ENCODE results near the gene DGKE. TPM values are rescaled to one million over a fixed set of nuclear protein-coding genes. Genes with fewer than 3 reads are reported as not detected.

DGKE gene
- total RNA-seq, 1 donor from 2014 or later: 33.6 TPM

DNA sequence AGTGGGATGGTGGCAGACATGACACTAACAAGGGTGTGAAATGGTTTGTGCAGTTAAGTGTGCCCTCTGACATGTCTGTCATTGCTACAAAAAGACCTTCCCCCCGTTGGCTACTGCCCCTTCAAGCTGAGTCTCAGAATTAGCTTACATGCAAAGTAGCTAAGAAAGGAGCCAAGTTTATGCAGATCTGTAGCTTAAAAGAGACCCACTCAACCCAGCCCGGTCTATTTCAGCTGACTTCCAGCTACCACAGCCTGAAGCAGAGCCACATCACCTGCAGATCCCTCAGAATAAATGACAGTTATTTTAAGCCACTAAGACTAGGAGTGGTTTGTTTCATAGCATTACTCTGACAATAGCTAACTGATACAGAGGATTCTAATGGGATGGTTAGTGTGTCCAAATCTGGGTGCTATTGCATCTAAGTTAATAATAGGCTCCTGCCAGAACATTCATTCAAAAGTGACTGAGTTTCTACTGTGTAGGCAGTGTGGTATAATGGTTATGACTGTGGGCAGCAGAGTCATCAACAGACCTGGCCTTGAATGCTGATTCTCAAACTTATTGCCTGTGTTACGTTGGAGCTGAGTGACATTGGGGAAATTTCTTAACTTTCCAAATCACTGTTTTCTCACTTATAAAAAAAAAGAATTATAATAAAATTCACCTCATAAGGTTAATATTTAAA, 12.0 kb upstream of the DGKE start:
- peak; percentile 50 for DNase-seq
- no peak overlapping the region for H3K4me3 Mint-ChIP-seq
- no peak overlapping the region for H3K27ac Mint-ChIP-seq
- peaks cover 9% of the 10 kb centered on the region for H3K4me1 Mint-ChIP-seq
- peaks cover 2% of the 10 kb centered on the region for H3K36me3 Mint-ChIP-seq (ENCODE audit: low read depth)
- no peaks in the 10 kb centered on the region for H3K27me3 Mint-ChIP-seq
- intact Hi-C loops (cut with micrococcal nuclease): no loop called here
- H3K9me3 Mint-ChIP-seq: no peaks in the 10 kb centered on the region

DNA sequence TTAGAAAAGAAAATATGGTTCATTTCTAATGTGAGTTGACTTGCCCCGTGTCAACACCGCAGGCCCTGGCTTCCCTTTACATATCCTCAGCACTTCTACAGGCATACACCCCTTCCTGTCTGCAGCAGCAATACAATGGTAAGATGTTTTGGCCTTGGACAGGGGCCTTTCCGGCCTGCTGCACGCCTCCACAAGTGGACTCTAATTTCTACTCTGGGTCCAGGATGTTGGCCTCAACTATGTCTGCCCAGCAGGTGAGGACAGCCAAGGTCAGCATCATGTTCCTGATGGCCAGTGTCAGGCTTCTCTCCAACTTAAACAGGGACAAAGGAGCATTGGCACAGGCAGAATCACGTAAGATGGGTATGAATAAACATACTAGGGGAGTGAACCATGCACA, 11.2 kb upstream of the DGKE start:
- peaks cover 2% of the 10 kb centered on the region for H3K36me3 Mint-ChIP-seq (ENCODE audit: low read depth)
- H3K4me3 Mint-ChIP-seq: no peak overlapping the region
- intact Hi-C loops (cut with micrococcal nuclease): no loop called here
- H3K4me1 Mint-ChIP-seq: peaks cover 9% of the 10 kb centered on the region
- no peaks in the 10 kb centered on the region for H3K27me3 Mint-ChIP-seq
- peak; percentile 52 for DNase-seq
- no peaks in the 10 kb centered on the region for H3K9me3 Mint-ChIP-seq
- H3K27ac Mint-ChIP-seq: no peak overlapping the region

DNA sequence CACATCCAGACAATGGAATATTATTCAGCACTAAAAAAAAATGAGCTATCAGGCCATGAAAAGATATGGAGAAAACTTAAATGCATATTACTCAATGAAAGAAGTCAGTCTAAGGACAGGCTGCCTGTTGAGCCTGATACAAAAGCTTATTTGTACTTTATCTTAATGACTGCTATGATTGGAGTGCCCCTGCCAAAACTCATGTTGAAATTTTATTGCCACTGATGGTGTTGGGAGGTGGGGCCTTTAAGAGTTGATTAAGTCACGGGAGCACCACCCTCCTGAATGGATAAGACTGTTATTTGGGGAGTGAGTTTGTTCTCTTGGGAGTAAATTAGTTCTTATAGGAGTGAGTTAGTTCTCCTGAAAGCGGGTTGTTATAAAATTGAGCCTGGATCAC, 10.1 kb upstream of the DGKE start:
- no peak for DNase-seq
- Mint-ChIP-seq H3K27me3 (no peaks in the 10 kb centered on the region), H3K27ac (no peak overlapping the region), H3K4me1 (peaks cover 9% of the 10 kb centered on the region), H3K9me3 (no peaks in the 10 kb centered on the region), H3K36me3 (ENCODE audit: low read depth) (peaks cover 3% of the 10 kb centered on the region), H3K4me3 (no peak overlapping the region)
- intact Hi-C loops (cut with micrococcal nuclease): no loop called here

DNA sequence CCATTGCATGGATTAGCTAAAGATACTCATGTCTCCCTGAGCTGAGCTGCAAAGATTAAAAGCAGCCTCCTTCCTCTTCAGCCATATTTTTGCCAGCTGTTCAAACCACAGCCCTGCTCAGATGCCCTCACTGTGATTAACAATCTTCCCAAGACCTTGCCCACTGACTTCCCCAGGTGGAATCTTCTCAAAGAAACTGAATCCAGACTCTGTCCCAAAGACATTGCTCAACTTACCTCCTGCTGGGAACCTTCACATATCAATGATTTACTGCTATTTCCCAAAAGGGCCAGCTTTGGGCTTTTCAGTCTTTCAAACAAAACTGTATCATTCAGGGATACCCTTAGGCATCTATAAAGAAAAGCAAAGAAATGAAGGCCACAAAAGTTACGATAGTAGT, 9.4 kb upstream of the DGKE start:
- intact Hi-C loops (cut with micrococcal nuclease): no loop called here
- H3K36me3 Mint-ChIP-seq (ENCODE audit: low read depth): peaks cover 3% of the 10 kb centered on the region
- H3K4me1 Mint-ChIP-seq: peaks cover 8% of the 10 kb centered on the region
- no peaks in the 10 kb centered on the region for H3K27me3 Mint-ChIP-seq
- peak; percentile 38 for DNase-seq
- no peak overlapping the region for H3K27ac Mint-ChIP-seq
- no peaks in the 10 kb centered on the region for H3K9me3 Mint-ChIP-seq
- H3K4me3 Mint-ChIP-seq: no peak overlapping the region

DNA sequence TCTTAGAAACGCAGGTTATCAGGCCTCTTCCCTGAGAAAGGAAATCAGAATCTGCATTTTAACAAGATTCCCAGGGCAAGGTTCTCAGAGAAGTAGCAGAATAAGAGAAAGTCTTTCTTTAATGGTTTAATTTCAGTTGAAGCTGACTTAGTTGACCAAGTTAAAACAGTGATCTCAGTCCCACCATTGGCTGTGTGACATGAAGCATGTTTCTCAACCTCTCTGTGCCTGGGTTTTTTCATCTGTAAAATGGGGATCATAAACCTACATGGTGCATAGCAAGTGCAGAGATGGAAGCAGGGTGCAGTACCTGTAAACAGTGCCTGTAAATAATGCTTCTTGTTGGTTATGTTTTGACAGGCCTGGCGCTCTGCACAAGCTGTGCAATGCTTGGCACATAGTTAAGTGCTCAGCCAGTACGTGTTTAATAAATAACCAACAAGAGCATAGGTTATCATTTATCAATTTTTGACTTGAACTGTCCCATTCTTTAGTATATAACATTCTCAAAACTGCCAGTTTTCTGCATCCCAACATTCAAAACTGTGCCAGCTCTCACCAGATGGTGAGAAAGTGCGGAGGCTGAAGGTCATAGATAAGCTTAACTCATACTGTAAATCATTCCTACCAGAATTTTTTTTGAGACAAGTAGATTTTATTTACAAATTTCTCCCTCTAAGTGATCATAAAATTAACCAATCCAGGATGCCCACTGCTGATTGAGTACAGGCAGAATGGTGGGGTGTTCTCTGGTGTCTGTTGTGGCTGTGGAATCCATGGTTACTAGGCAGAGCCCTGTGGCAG, 7.1 kb upstream of the DGKE start:
- H3K4me1 Mint-ChIP-seq: peaks cover 14% of the 10 kb centered on the region
- no peak overlapping the region for H3K27ac Mint-ChIP-seq
- H3K27me3 Mint-ChIP-seq: no peaks in the 10 kb centered on the region
- intact Hi-C loops (cut with micrococcal nuclease): no loop called here
- peaks cover 13% of the 10 kb centered on the region for H3K36me3 Mint-ChIP-seq (ENCODE audit: low read depth)
- peak; percentile 40 for DNase-seq
- H3K4me3 Mint-ChIP-seq: no peak overlapping the region
- H3K9me3 Mint-ChIP-seq: no peaks in the 10 kb centered on the region

DNA sequence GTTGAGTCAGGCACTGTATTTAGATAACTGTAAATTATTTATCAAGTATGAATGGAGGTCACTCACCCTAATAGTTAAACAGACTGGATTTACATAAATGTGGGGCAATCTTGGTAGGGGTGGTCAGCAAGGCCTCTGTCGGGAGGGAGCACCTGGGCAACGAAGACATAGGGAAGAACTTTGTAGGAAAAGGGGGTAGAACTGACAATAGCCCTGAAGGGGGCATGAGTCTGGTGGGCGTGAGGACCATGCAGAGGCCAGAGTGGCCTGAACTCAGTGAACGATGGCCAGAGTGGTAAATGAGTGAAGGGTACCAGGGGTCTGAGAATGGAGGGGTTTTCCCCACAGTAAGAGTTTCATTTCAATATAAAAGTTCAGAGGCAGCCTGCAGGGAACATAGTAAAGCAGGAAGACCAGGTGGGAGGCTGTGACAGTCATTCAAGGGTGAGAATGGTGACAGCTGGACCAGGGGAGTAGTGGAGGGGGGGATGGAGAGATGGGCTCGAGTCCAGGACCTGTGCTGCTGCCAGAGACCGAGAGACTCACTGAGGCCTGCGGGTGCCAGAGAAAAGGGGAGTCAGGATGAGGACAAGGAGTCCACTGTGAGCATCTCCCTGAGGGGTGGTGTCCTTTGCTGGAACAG, 3.1 kb upstream of the DGKE start:
- peak; percentile 52 for DNase-seq
- peaks cover 22% of the 10 kb centered on the region for H3K36me3 Mint-ChIP-seq (ENCODE audit: low read depth)
- H3K4me1 Mint-ChIP-seq: peaks cover 29% of the 10 kb centered on the region
- H3K9me3 Mint-ChIP-seq: no peaks in the 10 kb centered on the region
- no peak overlapping the region for H3K27ac Mint-ChIP-seq
- peak overlapping the region; percentile 24 for H3K4me3 Mint-ChIP-seq
- intact Hi-C loops (cut with micrococcal nuclease): loop anchor here (5.0 kb wide), 2 partner anchors 111 to 256 kb away; partner anchors contain the start of gene AKAP1
- no peaks in the 10 kb centered on the region for H3K27me3 Mint-ChIP-seq

DNA sequence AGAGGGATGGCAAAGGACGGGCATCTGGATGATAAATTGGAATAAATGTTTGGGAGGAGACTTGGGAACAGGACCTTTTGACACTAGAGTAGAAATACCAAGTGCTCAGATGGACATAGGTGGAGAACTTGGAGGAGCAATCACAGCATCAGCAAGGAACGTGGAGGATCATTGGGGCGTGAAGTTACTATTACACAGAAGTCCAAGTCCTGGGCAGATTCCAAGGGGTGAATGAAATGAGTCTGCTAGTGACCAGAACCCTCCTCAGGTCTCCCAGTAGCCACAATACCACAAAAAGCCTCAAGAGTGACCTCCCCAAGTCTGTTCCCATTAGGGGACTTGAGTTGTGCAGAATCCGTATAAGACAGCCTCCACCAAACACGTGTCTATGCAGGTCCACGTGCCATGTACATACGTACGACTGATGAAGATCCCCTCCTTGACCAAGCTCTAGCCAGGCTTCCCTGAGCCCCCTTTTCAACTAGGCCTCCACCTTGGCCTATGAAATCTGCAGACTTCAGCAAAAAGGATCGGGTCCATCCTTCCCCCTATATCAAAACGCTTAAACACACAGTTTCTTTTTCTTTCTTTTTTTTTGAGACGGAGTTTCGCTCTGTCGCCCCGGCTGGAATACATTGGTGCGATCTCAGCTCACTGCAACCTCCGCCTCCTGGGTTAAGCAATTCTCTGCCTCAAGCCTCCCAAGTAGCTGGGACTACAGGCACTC, 2.4 kb upstream of the DGKE start:
- H3K27ac Mint-ChIP-seq: no peak overlapping the region

DNA sequence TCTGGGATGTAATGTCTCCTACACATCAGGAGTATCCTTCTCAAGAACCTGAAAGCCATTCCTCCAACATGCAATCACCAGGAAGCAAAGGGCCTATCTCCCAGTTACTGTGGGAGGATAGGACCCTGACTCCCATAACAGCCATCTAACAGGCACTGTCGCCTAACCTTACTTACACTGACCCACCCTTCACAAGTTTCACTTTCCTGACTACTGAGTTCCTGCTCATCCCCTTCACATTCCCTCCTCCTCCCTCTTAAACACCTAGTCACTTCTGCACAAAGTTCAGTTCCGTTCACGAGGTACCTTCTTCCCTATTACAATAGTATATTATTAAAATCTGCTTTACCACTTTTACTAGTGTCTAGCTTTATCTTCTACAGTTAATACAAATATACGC, 1.5 kb upstream of the DGKE start:
- intact Hi-C loops (cut with micrococcal nuclease): loop anchor here (2.0 to 5.0 kb wide), 5 partner anchors 14 to 255 kb away; partner anchors contain the start of genes AKAP1 and COIL
- H3K36me3 Mint-ChIP-seq (ENCODE audit: low read depth): peaks cover 32% of the 10 kb centered on the region
- H3K4me1 Mint-ChIP-seq: peaks cover 39% of the 10 kb centered on the region
- peak overlapping the region; percentile 98 for H3K4me3 Mint-ChIP-seq
- H3K9me3 Mint-ChIP-seq: no peaks in the 10 kb centered on the region
- no peaks in the 10 kb centered on the region for H3K27me3 Mint-ChIP-seq
- peak; percentile 59 for DNase-seq
- H3K27ac Mint-ChIP-seq: peak overlapping the region; percentile 9

More for the DNA sequence above, 2.4 kb upstream of the DGKE start:
- Mint-ChIP-seq H3K27me3 (no peaks in the 10 kb centered on the region), H3K9me3 (no peaks in the 10 kb centered on the region), H3K4me1 (peaks cover 31% of the 10 kb centered on the region), H3K36me3 (ENCODE audit: low read depth) (peaks cover 25% of the 10 kb centered on the region), H3K4me3 (peak overlapping the region; percentile 98)
- intact Hi-C loops (cut with micrococcal nuclease): loop anchor here (2.0 to 5.0 kb wide), 5 partner anchors 13 to 256 kb away; partner anchors contain the start of genes AKAP1 and COIL
- peak; percentile 57 for DNase-seq

DNA sequence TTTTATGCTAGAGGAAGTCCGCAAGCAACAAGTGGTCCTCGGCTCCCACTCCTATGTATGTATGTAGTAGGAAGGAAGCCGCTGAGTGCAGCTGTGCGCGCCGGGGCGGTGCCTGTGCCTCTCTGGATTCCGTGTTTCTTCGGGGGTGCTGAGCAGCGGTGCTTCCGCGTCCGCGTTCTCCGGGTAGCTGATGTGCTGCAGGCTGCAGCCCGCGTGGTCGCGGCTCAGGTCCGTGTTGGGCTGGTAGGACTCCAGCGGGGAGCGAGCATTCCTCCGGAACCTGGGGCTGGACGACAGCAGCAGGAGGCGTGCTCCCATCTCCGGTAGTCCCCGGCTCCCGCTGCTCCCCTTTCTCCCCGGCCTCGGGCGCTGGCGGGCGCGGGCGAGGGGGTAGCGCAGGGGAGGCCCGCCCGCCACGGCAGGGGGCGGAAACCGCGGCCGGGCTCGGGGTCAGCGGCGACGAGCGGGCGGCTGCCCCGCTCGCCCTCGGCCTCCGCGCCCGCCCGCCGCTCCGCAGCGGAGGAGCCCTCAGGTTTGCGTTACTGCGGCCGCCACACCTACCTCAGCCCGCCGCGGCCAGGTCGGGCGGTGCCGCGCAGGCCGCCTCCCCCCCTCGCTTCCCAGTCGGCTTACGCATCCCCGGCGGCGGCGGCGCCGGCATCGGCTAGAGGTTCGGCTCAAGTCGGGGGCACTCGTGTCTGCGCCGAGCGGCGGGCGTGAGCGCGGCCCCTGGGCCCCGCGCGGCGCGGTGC, 718 bp upstream of the DGKE start:
- DNase-seq: peak; percentile 93
- intact Hi-C loops (cut with micrococcal nuclease): loop anchor here (1.0 to 5.0 kb wide), 6 partner anchors 14 to 254 kb away; partner anchors contain the start of genes AKAP1, COIL and TRIM25
- Mint-ChIP-seq H3K27ac (peak overlapping the region; percentile 92), H3K9me3 (no peaks in the 10 kb centered on the region), H3K27me3 (no peaks in the 10 kb centered on the region), H3K36me3 (ENCODE audit: low read depth) (peaks cover 38% of the 10 kb centered on the region), H3K4me1 (peaks cover 45% of the 10 kb centered on the region), H3K4me3 (peak overlapping the region; percentile 98)

DNA sequence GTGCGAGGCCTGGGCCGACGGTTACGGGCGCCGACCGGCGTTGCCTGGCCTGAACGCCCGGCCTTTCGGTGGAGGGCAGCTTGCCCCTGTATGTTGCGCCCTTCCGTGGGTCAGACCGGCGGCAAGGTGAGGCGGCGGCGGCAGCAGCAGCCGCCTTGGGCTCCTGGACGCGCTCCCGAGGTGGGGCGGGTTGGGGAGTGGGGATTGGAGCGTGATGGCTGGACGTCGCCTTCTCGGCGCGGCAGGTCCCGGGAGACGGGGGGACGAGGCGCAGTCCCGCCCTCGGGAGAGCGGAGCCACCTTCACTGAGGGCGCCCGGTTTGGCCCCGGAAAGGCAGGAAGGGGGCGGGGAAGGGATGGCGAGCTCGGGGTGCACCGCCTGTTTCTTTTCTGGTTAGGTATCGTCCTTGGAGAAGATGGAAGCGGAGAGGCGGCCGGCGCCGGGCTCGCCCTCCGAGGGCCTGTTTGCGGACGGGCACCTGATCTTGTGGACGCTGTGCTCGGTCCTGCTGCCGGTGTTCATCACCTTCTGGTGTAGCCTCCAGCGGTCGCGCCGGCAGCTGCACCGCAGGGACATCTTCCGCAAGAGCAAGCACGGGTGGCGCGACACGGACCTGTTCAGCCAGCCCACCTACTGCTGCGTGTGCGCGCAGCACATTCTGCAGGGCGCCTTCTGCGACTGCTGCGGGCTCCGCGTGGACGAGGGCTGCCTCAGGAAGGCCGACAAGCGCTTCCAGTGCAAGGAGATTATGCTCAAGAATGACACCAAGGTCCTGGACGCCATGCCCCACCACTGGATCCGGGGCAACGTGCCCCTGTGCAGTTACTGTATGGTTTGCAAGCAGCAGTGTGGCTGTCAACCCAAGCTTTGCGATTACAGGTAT, 671 bp downstream of the DGKE start:
- H3K4me1 Mint-ChIP-seq: peaks cover 54% of the 10 kb centered on the region
- peak overlapping the region; percentile 98 for H3K4me3 Mint-ChIP-seq
- H3K36me3 Mint-ChIP-seq (ENCODE audit: low read depth): peaks cover 44% of the 10 kb centered on the region
- peak; percentile 92 for DNase-seq
- H3K27me3 Mint-ChIP-seq: no peaks in the 10 kb centered on the region
- no peaks in the 10 kb centered on the region for H3K9me3 Mint-ChIP-seq
- H3K27ac Mint-ChIP-seq: peak overlapping the region; percentile 96
- intact Hi-C loops (cut with micrococcal nuclease): loop anchor here (5.0 kb wide), 2 partner anchors 108 to 253 kb away; partner anchors contain the start of gene AKAP1

DNA sequence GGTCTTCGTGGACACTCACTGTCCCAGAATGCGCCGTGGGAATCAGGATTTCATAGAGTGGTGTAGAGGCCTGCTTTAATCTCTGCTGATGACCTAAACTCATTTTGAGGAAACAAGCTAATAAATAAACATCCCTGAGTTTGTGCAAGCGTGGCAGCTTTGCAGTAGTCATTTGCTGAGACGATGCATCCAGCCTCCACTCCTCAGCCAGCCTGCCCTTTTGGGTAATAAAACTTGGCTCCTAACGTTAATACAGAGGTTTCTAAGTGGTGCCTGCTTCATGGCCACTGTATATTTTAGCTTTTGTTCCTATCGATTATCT, 1.3 kb downstream of the DGKE start:
- Mint-ChIP-seq H3K36me3 (ENCODE audit: low read depth) (peaks cover 46% of the 10 kb centered on the region), H3K27me3 (no peaks in the 10 kb centered on the region), H3K4me1 (peaks cover 55% of the 10 kb centered on the region), H3K27ac (peak overlapping the region; percentile 96), H3K4me3 (peak overlapping the region; percentile 98), H3K9me3 (no peaks in the 10 kb centered on the region)
- no peak for DNase-seq
- intact Hi-C loops (cut with micrococcal nuclease): no loop called here

DNA sequence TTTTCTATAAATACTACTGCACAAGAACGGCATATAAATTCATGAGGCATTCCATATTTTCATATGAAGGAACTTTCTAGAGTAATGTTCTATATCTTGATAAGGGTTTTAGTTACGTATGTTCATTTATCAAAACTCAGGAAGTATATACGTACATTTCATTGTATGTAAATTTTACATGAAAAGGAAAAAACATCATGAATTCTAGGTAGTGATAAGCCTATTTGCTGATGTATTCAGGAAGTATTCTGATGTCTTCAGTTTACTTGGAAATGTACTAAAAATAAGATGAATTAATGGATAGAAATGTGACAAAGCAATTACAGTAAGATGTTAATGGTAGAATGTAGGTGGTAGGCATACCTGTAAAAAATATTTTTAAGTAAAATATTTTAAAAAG, 4.7 kb downstream of the DGKE start:
- peaks cover 32% of the 10 kb centered on the region for H3K36me3 Mint-ChIP-seq (ENCODE audit: low read depth)
- intact Hi-C loops (cut with micrococcal nuclease): no loop called here
- H3K4me1 Mint-ChIP-seq: peaks cover 34% of the 10 kb centered on the region
- no peak overlapping the region for H3K27ac Mint-ChIP-seq
- H3K9me3 Mint-ChIP-seq: no peaks in the 10 kb centered on the region
- no peak overlapping the region for H3K4me3 Mint-ChIP-seq
- DNase-seq: no peak
- H3K27me3 Mint-ChIP-seq: no peaks in the 10 kb centered on the region
